CD4-positive, alpha-beta T cell treated with Interferon alpha-2 for 1 hour (primary cell): ENCODE results near the gene IGSF21.

Experiments
- DNase-seq, 2 donors: peaks; one replicate each; pipeline ENCODE4 v3.0.0-alpha.2; 2020 to 2022

The IGSF21 gene

GRCh38 chr1:18183533-18183932 is 75.9 kb downstream of the IGSF21 start:
- DNase-seq = no peak

- DNase-seq = no peak
Measured at GRCh38 chr1:18187054-18187453, 79.5 kb downstream of the IGSF21 start.

- no peak for DNase-seq
Measured at GRCh38 chr1:18188820-18189517, 81.4 kb downstream of the IGSF21 start.

GRCh38 chr1:18190598-18190997 is 83.0 kb downstream of the IGSF21 start:
- no peak for DNase-seq

- no peak for DNase-seq
Measured at GRCh38 chr1:18191037-18191436, 83.4 kb downstream of the IGSF21 start.

GRCh38 chr1:18191481-18192155 is 84.0 kb downstream of the IGSF21 start:
- DNase-seq = no peak

- DNase-seq = no peak
Measured at GRCh38 chr1:18192182-18192581, 84.6 kb downstream of the IGSF21 start.

GRCh38 chr1:18192974-18193373 is 85.4 kb downstream of the IGSF21 start:
- no peak for DNase-seq

- no peak for DNase-seq
Measured at GRCh38 chr1:18197299-18197698, 89.7 kb downstream of the IGSF21 start.

- DNase-seq = no peak
Measured at GRCh38 chr1:18198260-18198659, 90.7 kb downstream of the IGSF21 start.

GRCh38 chr1:18199462-18199861 is 91.9 kb downstream of the IGSF21 start:
- DNase-seq = no peak

GRCh38 chr1:18200136-18200717 is 92.6 kb downstream of the IGSF21 start:
- no peak for DNase-seq

GRCh38 chr1:18200918-18201317 is 93.3 kb downstream of the IGSF21 start:
- no peak for DNase-seq

- DNase-seq = no peak
Measured at GRCh38 chr1:18201997-18202719, 94.6 kb downstream of the IGSF21 start.

- DNase-seq = no peak
Measured at GRCh38 chr1:18203645-18204044, 96.0 kb downstream of the IGSF21 start.

GRCh38 chr1:18204575-18204974 is 97.0 kb downstream of the IGSF21 start:
- DNase-seq = no peak

GRCh38 chr1:18205319-18205718 is 97.7 kb downstream of the IGSF21 start:
- DNase-seq = no peak

GRCh38 chr1:18211764-18212163 is 104.2 kb downstream of the IGSF21 start:
- DNase-seq = no peak

GRCh38 chr1:18217398-18218043 is 109.9 kb downstream of the IGSF21 start:
- DNase-seq = no peak

GRCh38 chr1:18229625-18230024 is 122.0 kb downstream of the IGSF21 start:
- DNase-seq = no peak

GRCh38 chr1:18230321-18230720 is 122.7 kb downstream of the IGSF21 start:
- DNase-seq = no peak

- DNase-seq = no peak
Measured at GRCh38 chr1:18230840-18231239, 123.2 kb downstream of the IGSF21 start.

GRCh38 chr1:18232052-18232451 is 124.5 kb downstream of the IGSF21 start:
- no peak for DNase-seq
